Osteocyte (in vitro differentiated cells): Measurements from ENCODE around the gene BGLAP. TPM values are rescaled to one million over a fixed set of nuclear protein-coding genes. Genes with fewer than 3 reads are reported as not detected.

Experiments
- DNase-seq: peaks from one replicate; pipeline ENCODE4 v3.0.0; 2021; ENCODE audit warnings: mixed read lengths; ENCODE audit not compliant: unreplicated experiment; ENCODE audit errors: extremely low spot score
- H3K27ac Mint-ChIP-seq: one replicate; pipeline ENCODE4 v1.8.0; 2021; ENCODE audit warnings: mild to moderate bottlenecking, mixed read lengths; ENCODE audit not compliant: unreplicated experiment
- H3K27me3 Mint-ChIP-seq: one replicate; pipeline ENCODE4 v1.8.0; 2021; ENCODE audit warnings: mixed read lengths; ENCODE audit not compliant: unreplicated experiment
- H3K36me3 Mint-ChIP-seq: one replicate; pipeline ENCODE4 v1.8.0; 2021; ENCODE audit warnings: mixed read lengths; ENCODE audit not compliant: unreplicated experiment
- H3K4me1 Mint-ChIP-seq: one replicate; pipeline ENCODE4 v1.8.0; 2021; ENCODE audit warnings: mixed read lengths; ENCODE audit not compliant: unreplicated experiment
- H3K4me3 Mint-ChIP-seq: one replicate; pipeline ENCODE4 v1.8.0; 2021; ENCODE audit warnings: mild to moderate bottlenecking, moderate library complexity, mixed read lengths; ENCODE audit not compliant: unreplicated experiment
- H3K9me3 Mint-ChIP-seq: one replicate; pipeline ENCODE4 v1.8.0; 2021; ENCODE audit warnings: mixed read lengths; ENCODE audit not compliant: unreplicated experiment
- total RNA-seq: library from RNA; stranded (reverse); gene quantifications from 2 replicates; pipeline ENCODE4 v1.2.1, GENCODE V29; 2021
- TF ChIP-seq, protein P1 (sequence below): fragments of 200-600 bp; sonication (generic); IDR thresholded peaks from 2 replicates; pipeline ENCODE4 v1.5.0; 2021; ENCODE audit warnings: antibody characterized with exemption, mild to moderate bottlenecking, moderate library complexity

Gene BGLAP
- total RNA-seq, 1 donor from 2014 or later: not detected

DNA sequence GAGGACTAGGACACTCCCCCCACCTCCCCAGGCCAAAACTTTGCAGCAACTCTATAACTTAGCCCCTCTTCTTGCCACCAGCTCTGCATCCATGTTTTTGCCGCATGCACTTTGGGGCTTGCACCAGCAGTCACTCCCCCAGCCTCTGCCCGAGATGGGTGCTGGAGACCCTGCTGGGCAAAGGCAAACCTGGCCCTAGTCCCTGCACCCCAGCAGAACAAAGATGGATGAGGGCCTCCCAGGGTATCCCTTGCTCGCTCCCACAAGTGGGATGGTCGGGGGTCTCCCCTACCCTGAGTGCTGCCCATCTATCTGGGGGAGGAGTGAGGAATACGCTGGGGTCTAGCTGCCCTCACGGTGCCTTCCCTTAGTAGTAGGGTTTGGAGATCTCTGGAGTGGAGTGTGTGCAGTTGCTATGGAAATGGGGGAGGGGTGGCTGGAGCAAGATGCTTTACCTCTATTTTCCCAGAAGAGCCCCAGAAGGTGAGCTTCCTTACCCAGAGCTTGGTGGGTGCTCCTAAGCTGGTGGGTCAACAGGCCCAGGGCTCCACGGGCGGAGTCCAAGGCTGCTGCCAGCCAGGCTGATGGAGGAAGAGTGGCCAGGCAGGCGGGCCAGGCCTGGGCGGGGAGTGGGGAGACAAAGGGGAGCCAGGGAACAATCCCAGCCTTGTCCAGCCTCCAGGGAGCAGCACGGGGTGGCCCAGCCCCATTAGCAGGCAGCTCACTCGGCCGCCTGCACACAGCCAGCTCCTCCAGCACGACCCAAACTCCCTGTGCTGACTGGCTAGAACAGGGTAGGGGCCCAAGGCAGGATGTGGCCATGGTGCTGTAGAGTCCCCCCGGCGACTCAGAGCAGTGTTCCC, 5.7 kb downstream of the BGLAP start, which contains the start of gene PAQR6:
TSS of gene PAQR6 (minus strand) at position 597 of the 863 bp plus-strand sequence. CDS start 1,325 bp downstream, outside the sequence.
- Mint-ChIP-seq H3K9me3 (no peaks in the 10 kb centered on the region), H3K4me3 (no peak within 1 kb of the TSS), H3K4me1 (no peaks in the 10 kb centered on the region), H3K27ac (no peak within 1 kb of the TSS), H3K36me3 (peaks cover 13% of the 10 kb centered on the region), H3K27me3 (no peaks in the 10 kb centered on the region)
- no peak for DNase-seq
- TF ChIP-seq, protein P1, sequence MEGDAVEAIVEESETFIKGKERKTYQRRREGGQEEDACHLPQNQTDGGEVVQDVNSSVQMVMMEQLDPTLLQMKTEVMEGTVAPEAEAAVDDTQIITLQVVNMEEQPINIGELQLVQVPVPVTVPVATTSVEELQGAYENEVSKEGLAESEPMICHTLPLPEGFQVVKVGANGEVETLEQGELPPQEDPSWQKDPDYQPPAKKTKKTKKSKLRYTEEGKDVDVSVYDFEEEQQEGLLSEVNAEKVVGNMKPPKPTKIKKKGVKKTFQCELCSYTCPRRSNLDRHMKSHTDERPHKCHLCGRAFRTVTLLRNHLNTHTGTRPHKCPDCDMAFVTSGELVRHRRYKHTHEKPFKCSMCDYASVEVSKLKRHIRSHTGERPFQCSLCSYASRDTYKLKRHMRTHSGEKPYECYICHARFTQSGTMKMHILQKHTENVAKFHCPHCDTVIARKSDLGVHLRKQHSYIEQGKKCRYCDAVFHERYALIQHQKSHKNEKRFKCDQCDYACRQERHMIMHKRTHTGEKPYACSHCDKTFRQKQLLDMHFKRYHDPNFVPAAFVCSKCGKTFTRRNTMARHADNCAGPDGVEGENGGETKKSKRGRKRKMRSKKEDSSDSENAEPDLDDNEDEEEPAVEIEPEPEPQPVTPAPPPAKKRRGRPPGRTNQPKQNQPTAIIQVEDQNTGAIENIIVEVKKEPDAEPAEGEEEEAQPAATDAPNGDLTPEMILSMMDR: no peak

GRCh38 chr1:156248323-156248683, 6.3 kb downstream of the BGLAP start:
- Mint-ChIP-seq H3K27ac (no peak overlapping the region), H3K4me1 (no peaks in the 10 kb centered on the region), H3K27me3 (no peaks in the 10 kb centered on the region), H3K36me3 (peaks cover 19% of the 10 kb centered on the region), H3K9me3 (no peaks in the 10 kb centered on the region), H3K4me3 (no peak overlapping the region)
- no peak for DNase-seq
- TF ChIP-seq, protein P1: no peak

GRCh38 chr1:156249593-156249992, 7.6 kb downstream of the BGLAP start:
- Mint-ChIP-seq H3K36me3 (peaks cover 26% of the 10 kb centered on the region), H3K4me3 (no peak overlapping the region), H3K4me1 (no peaks in the 10 kb centered on the region), H3K9me3 (no peaks in the 10 kb centered on the region), H3K27ac (no peak overlapping the region), H3K27me3 (no peaks in the 10 kb centered on the region)
- DNase-seq: no peak
- TF ChIP-seq, protein P1: no peak

GRCh38 chr1:156251527-156251926, 9.5 kb downstream of the BGLAP start:
- Mint-ChIP-seq H3K27me3 (no peaks in the 10 kb centered on the region), H3K9me3 (no peaks in the 10 kb centered on the region), H3K27ac (no peak overlapping the region), H3K36me3 (peaks cover 33% of the 10 kb centered on the region), H3K4me1 (no peaks in the 10 kb centered on the region), H3K4me3 (no peak overlapping the region)
- TF ChIP-seq, protein P1: no peak
- no peak for DNase-seq

GRCh38 chr1:156253634-156254033, 11.7 kb downstream of the BGLAP start:
- TF ChIP-seq, protein P1: no peak
- Mint-ChIP-seq H3K4me1 (no peaks in the 10 kb centered on the region), H3K9me3 (no peaks in the 10 kb centered on the region), H3K27ac (no peak overlapping the region), H3K27me3 (no peaks in the 10 kb centered on the region), H3K4me3 (no peak overlapping the region), H3K36me3 (peaks cover 42% of the 10 kb centered on the region)
- DNase-seq: no peak
